Loucy (cell line): Measurements from ENCODE around the gene MMP28.

Source experiments
- CTCF ChIP-seq: fragments of 200-600 bp; sonication (generic); conservative IDR thresholded peaks from 2 replicates; pipeline ENCODE4 v1.5.1; 2014; ENCODE audit warnings: mild to moderate bottlenecking, antibody characterized with exemption, low read length
- EZH2phosphoT487 ChIP-seq: fragments of 200-600 bp; IDR thresholded peaks from 2 replicates; pipeline ENCODE4 v1.6.1; 2018; ENCODE audit warnings: antibody characterized with exemption, mild to moderate bottlenecking, moderate library complexity, borderline replicate concordance

- TF ChIP-seq CTCF (no peak), EZH2phosphoT487 (no peak)
Measured at GRCh38 chr17:35745246-35745645, 50.2 kb downstream of the MMP28 start.
